ENCODE measurements around the gene HOXA6. TPM values are rescaled to one million over a fixed set of nuclear protein-coding genes. Genes with fewer than 3 reads are reported as not detected.

The HOXA6 gene
- total RNA-seq, 2 experiments from 2014 or later, result 4.1 to 12.0 TPM

DNA sequence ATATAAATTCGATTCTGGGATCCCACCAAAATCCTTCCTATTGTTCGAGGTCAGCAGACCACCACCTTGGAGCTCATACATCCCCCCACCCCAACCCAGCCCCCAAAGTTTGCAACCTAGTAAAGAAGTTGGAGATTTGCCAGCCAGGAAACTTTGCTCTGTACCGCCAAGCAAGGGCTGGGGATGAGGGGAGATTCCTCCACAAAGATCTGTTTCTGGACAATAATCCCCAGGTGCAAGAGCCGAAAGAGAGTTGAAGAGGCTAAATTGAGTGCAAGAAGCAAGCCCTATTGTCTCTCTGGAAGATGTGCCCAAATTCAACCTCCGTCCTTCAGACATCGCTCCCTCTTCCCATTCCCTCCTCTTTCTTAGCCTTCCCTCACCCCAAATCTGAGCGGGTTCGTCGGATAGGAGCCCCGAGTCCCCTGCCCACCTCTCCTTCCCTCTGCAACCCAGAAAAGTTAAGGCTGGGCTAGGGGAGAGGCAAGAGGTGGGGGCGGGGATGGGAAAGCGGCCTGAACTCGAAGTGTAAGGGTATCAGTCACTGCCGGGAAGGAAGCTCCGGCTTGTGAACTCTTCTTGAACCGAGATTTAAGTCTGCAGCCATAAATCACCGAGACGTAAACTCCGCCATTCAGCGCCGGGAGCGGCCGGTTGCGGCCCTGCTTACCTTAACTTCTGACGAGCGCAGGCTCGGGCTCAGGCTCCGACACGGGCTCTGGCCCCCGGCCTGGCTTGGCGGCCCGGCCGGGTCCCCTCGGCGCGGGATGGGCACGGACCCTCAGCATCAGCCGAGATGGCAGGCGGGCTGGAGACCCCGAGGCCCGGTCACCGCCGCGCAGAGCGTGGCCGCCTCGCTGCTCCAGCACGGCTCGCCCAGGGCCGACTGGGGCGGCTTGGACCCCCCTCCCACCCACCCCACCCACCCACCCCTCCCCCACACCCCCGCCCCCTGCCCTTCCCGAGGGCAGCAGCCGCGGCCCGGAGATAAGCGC, 34.3 kb downstream of the HOXA6 start:
- Histone ChIP-seq H3K9me3 (ENCODE audit: low read length) (no peaks in the 10 kb centered on the region), H3K79me2 (ENCODE audit: insufficient read depth, low read depth, low read length) (no peaks in the 10 kb centered on the region), H4K20me1 (ENCODE audit: insufficient read depth, low read length) (no peaks in the 10 kb centered on the region), H3K9me2 (ENCODE audit: insufficient read depth, low read length) (no peaks in the 10 kb centered on the region), H3K4me2 (ENCODE audit: low read length) (no peak overlapping the region), H3K4me3 (ENCODE audit: low read depth, low read length, poor library complexity, severe bottlenecking) (no peak overlapping the region), H3K4me1 (ENCODE audit: insufficient read depth, low read length, poor library complexity, severe bottlenecking) (no peaks in the 10 kb centered on the region), H2AFZ (ENCODE audit: low read length) (no peak overlapping the region), H3K36me3 (ENCODE audit: insufficient read depth, low read length) (no peaks in the 10 kb centered on the region), H3K27ac (ENCODE audit: low read depth, low read length, poor library complexity, severe bottlenecking) (no peak overlapping the region)
- CTCF ChIA-PET (ENCODE audit: unreplicated experiment), result no interaction called here
- no TSS peak for BruUV-seq (replicated peaks)
- TF ChIP-seq EZH2phosphoT487 (IDR thresholded peaks at IDR 0.05; ENCODE audit: borderline replicate concordance, low read depth, low read length), result no peak
- TF ChIP-seq, protein P1, sequence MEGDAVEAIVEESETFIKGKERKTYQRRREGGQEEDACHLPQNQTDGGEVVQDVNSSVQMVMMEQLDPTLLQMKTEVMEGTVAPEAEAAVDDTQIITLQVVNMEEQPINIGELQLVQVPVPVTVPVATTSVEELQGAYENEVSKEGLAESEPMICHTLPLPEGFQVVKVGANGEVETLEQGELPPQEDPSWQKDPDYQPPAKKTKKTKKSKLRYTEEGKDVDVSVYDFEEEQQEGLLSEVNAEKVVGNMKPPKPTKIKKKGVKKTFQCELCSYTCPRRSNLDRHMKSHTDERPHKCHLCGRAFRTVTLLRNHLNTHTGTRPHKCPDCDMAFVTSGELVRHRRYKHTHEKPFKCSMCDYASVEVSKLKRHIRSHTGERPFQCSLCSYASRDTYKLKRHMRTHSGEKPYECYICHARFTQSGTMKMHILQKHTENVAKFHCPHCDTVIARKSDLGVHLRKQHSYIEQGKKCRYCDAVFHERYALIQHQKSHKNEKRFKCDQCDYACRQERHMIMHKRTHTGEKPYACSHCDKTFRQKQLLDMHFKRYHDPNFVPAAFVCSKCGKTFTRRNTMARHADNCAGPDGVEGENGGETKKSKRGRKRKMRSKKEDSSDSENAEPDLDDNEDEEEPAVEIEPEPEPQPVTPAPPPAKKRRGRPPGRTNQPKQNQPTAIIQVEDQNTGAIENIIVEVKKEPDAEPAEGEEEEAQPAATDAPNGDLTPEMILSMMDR (conservative IDR thresholded peaks at IDR 0.05; ENCODE audit: low read length), result no peak
- intact Hi-C loops (cut with micrococcal nuclease; ENCODE audit: unreplicated experiment), result no loop called here
- POLR2A ChIA-PET, result interaction anchor here (0.5 kb wide), 1 partner anchor 40 kb away, joined by 5 read pairs; no protein-coding TSS in a partner anchor
- no peak for DNase-seq (ENCODE audit: low spot score)

DNA sequence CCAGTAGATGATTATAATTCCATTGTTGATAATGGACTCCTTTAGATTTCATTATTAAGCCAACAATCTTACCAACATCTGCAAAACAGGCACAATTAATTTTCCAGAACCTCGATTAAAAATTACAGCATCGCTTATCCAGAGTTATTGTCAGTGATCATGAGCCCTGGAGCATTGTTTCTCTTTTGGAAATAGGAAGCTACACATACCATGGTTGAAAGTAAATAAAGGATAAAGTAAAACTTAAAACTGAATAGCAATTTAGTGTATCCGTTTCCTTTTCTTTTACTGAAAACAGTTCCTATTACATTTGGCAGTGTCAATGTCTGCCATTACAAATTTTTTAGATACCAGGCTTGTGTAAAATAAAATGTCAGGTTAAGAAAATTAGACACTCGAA, 35.2 kb downstream of the HOXA6 start:
- DNase-seq (ENCODE audit: low spot score), result no peak
- Histone ChIP-seq H3K4me2 (ENCODE audit: low read length) (no peak overlapping the region), H2AFZ (ENCODE audit: low read length) (no peak overlapping the region), H3K9me3 (ENCODE audit: low read length) (no peaks in the 10 kb centered on the region), H3K4me1 (ENCODE audit: insufficient read depth, low read length, poor library complexity, severe bottlenecking) (no peaks in the 10 kb centered on the region), H3K9me2 (ENCODE audit: insufficient read depth, low read length) (no peaks in the 10 kb centered on the region), H3K79me2 (ENCODE audit: insufficient read depth, low read depth, low read length) (no peaks in the 10 kb centered on the region), H3K4me3 (ENCODE audit: low read depth, low read length, poor library complexity, severe bottlenecking) (no peak overlapping the region), H3K27ac (ENCODE audit: low read depth, low read length, poor library complexity, severe bottlenecking) (no peak overlapping the region), H3K36me3 (ENCODE audit: insufficient read depth, low read length) (no peaks in the 10 kb centered on the region), H4K20me1 (ENCODE audit: insufficient read depth, low read length) (no peaks in the 10 kb centered on the region)
- no peak for TF ChIP-seq EZH2phosphoT487 (IDR thresholded peaks at IDR 0.05; ENCODE audit: borderline replicate concordance, low read depth, low read length)
- TF ChIP-seq, protein P1 (conservative IDR thresholded peaks at IDR 0.05; ENCODE audit: low read length), result no peak
- intact Hi-C loops (cut with micrococcal nuclease; ENCODE audit: unreplicated experiment), result no loop called here
- ChIA-PET POLR2A (interaction anchor here (0.5 kb wide), 1 partner anchor 39 kb away, joined by 5 read pairs; no protein-coding TSS in a partner anchor), CTCF (ENCODE audit: unreplicated experiment) (no interaction called here)
- BruUV-seq (replicated peaks), result no TSS peak

DNA sequence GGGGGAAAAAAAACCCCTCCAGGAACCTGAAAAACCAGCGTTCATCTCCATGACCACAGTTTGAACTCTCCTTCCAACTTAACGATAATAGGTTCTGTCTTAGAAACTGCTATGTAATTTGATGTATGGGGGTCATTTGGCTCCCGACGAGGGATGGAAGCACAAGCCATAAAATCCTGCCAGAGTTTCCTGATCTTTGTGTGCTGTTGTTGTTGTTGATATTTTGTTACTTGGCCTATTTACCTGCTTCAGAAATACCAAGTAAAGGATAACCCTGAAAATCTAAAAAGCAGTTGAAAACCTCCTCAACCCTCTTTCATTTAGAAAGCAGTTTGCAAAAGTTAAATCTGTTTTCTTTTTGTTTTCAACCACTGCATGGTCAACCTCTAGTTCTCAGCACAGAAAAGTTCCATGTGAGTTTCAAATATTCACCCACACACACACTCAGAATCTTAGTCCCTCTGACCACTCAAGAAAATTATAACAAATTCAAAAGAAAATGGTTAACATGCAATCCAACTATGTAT, 35.8 kb downstream of the HOXA6 start:
- no peak overlapping the region for H3K4me3 ChIP-seq (ENCODE audit: low read depth, low read length, poor library complexity, severe bottlenecking)
- no peak overlapping the region for H3K27ac ChIP-seq (ENCODE audit: low read depth, low read length, poor library complexity, severe bottlenecking)
- no TSS peak for BruUV-seq (replicated peaks)
- H2AFZ ChIP-seq (ENCODE audit: low read length), result no peak overlapping the region
- no peaks in the 10 kb centered on the region for H3K36me3 ChIP-seq (ENCODE audit: insufficient read depth, low read length)
- no peaks in the 10 kb centered on the region for H3K79me2 ChIP-seq (ENCODE audit: insufficient read depth, low read depth, low read length)
- CTCF ChIA-PET (ENCODE audit: unreplicated experiment), result no interaction called here
- no peak for DNase-seq (ENCODE audit: low spot score)
- POLR2A ChIA-PET, result no interaction called here
- intact Hi-C loops (cut with micrococcal nuclease; ENCODE audit: unreplicated experiment), result no loop called here
- H3K4me2 ChIP-seq (ENCODE audit: low read length), result no peak overlapping the region
- no peaks in the 10 kb centered on the region for H4K20me1 ChIP-seq (ENCODE audit: insufficient read depth, low read length)
- no peaks in the 10 kb centered on the region for H3K9me2 ChIP-seq (ENCODE audit: insufficient read depth, low read length)
- H3K9me3 ChIP-seq (ENCODE audit: low read length), result no peaks in the 10 kb centered on the region
- TF ChIP-seq, protein P1 (conservative IDR thresholded peaks at IDR 0.05; ENCODE audit: low read length), result no peak
- no peak for TF ChIP-seq EZH2phosphoT487 (IDR thresholded peaks at IDR 0.05; ENCODE audit: borderline replicate concordance, low read depth, low read length)
- no peaks in the 10 kb centered on the region for H3K4me1 ChIP-seq (ENCODE audit: insufficient read depth, low read length, poor library complexity, severe bottlenecking)
